WTC11 (cell line): ENCODE results near the gene PADI2. TPM values are rescaled to one million over a fixed set of nuclear protein-coding genes. Genes with fewer than 3 reads are reported as not detected.

Experiments used
- ATAC-seq: fragments of 200-7000 bp; cut with Tn5 transposase; 2 replicates; pipeline ENCODE4 v1.10.0; 2021; ENCODE audit warnings: mild to moderate bottlenecking, moderate library complexity
- CTCF ChIA-PET: fragments of 300-600 bp; sonication (Branson Sonifier 250); formaldehyde crosslinking; loops from one replicate; lab custom pipeline; 2021; ENCODE audit warnings: antibody characterized with exemption; lab: Charles Lee
- POLR2A ChIA-PET: fragments of 350-600 bp; sonication (Branson Sonifier 250); formaldehyde crosslinking; loops from one replicate; lab custom pipeline; 2021; ENCODE audit warnings: antibody characterized with exemption; lab: Charles Lee
- DNase-seq: peaks from one replicate; pipeline ENCODE4 v3.0.0; 2021; ENCODE audit warnings: low spot score
- H3K27ac Mint-ChIP-seq: 2 replicates; pipeline ENCODE4 v1.8.0; 2021; ENCODE audit warnings: mixed read lengths
- H3K27me3 Mint-ChIP-seq: 2 replicates; pipeline ENCODE4 v1.8.0; 2021; ENCODE audit warnings: low read depth, mild to moderate bottlenecking, moderate library complexity, mixed read lengths
- H3K36me3 Mint-ChIP-seq: 2 replicates; pipeline ENCODE4 v1.8.0; 2021; ENCODE audit warnings: mixed read lengths
- H3K4me1 Mint-ChIP-seq: 2 replicates; pipeline ENCODE4 v1.8.0; 2022; ENCODE audit warnings: mixed read lengths
- H3K4me3 Mint-ChIP-seq: 2 replicates; pipeline ENCODE4 v1.8.0; 2021; ENCODE audit warnings: mild to moderate bottlenecking, moderate library complexity, mixed read lengths
- H3K9me3 Mint-ChIP-seq: 2 replicates; pipeline ENCODE4 v1.8.0; 2021; ENCODE audit warnings: mixed read lengths
- ATF3 ChIP-seq: sonication (generic); formaldehyde crosslinking; conservative IDR thresholded peaks from 2 replicates; pipeline ENCODE4 v1.8.1; 2022; ENCODE audit warnings: mild to moderate bottlenecking, missing genetic modification reagents
- CREB1 ChIP-seq: sonication (generic); formaldehyde crosslinking; IDR thresholded peaks from 2 replicates; pipeline ENCODE4 v1.8.0; 2023; ENCODE audit warnings: mild to moderate bottlenecking, missing genetic modification reagents
- ESRRA ChIP-seq: sonication (generic); formaldehyde crosslinking; IDR thresholded peaks from 2 replicates; pipeline ENCODE4 v1.8.1; 2022; ENCODE audit warnings: mild to moderate bottlenecking, missing genetic modification reagents, borderline replicate concordance
- ETV6 ChIP-seq: sonication (generic); formaldehyde crosslinking; IDR thresholded peaks from 2 replicates; pipeline ENCODE4 v1.8.1; 2022; ENCODE audit warnings: mild to moderate bottlenecking, missing genetic modification reagents
- GABPB1 ChIP-seq: sonication (generic); formaldehyde crosslinking; IDR thresholded peaks from 2 replicates; pipeline ENCODE4 v1.8.1; 2023; ENCODE audit warnings: mild to moderate bottlenecking, missing genetic modification reagents
- HMGA2 ChIP-seq: fragments of 250-450 bp; sonication (Bioruptor Pico); IDR thresholded peaks from 2 replicates; pipeline ENCODE4 v1.4.0; 2021; ENCODE audit warnings: mild to moderate bottlenecking, moderate library complexity
- JAZF1 ChIP-seq: fragments of 250-450 bp; sonication (Bioruptor Pico); IDR thresholded peaks from 2 replicates; pipeline ENCODE4 v1.9.0; 2021; ENCODE audit warnings: moderate library complexity, mild to moderate bottlenecking, inconsistent platforms
- JUN ChIP-seq: sonication (generic); formaldehyde crosslinking; IDR thresholded peaks from 2 replicates; pipeline ENCODE4 v1.8.0; 2023; ENCODE audit warnings: mild to moderate bottlenecking, missing genetic modification reagents
- NFATC4 ChIP-seq: fragments of 250-450 bp; sonication (Bioruptor Pico); IDR thresholded peaks from 2 replicates; pipeline ENCODE4 v1.9.0; 2021; ENCODE audit warnings: mild to moderate bottlenecking
- NR1H2 ChIP-seq: sonication (generic); formaldehyde crosslinking; IDR thresholded peaks from 2 replicates; pipeline ENCODE4 v1.9.0; 2021; ENCODE audit warnings: mild to moderate bottlenecking, moderate library complexity, missing genetic modification reagents
- NR3C1 ChIP-seq: sonication (generic); formaldehyde crosslinking; conservative IDR thresholded peaks from 2 replicates; pipeline ENCODE4 v1.8.1; 2023; ENCODE audit warnings: low read depth, mild to moderate bottlenecking, missing genetic modification reagents
- OVOL2 ChIP-seq: fragments of 250-450 bp; sonication (Bioruptor Pico); IDR thresholded peaks from 2 replicates; pipeline ENCODE4 v1.9.0; 2021; ENCODE audit warnings: mild to moderate bottlenecking, borderline replicate concordance
- PRRX2 ChIP-seq: fragments of 250-450 bp; sonication (Bioruptor Pico); IDR thresholded peaks from 2 replicates; pipeline ENCODE4 v1.8.0; 2021; ENCODE audit warnings: mild to moderate bottlenecking
- RORB ChIP-seq: fragments of 250-450 bp; sonication (Bioruptor Pico); IDR thresholded peaks from 2 replicates; pipeline ENCODE4 v1.9.0; 2021; ENCODE audit warnings: mild to moderate bottlenecking
- SMAD3 ChIP-seq: sonication (generic); formaldehyde crosslinking; IDR thresholded peaks from 2 replicates; pipeline ENCODE4 v1.8.0; 2022; ENCODE audit warnings: missing genetic modification reagents, mild to moderate bottlenecking, borderline replicate concordance
- SOX15 ChIP-seq: fragments of 250-450 bp; sonication (Bioruptor Pico); IDR thresholded peaks from 2 replicates; pipeline ENCODE4 v1.9.0; 2021; ENCODE audit warnings: mild to moderate bottlenecking
- TEAD4 ChIP-seq: sonication (generic); formaldehyde crosslinking; IDR thresholded peaks from 2 replicates; pipeline ENCODE4 v1.8.0; 2022; ENCODE audit warnings: mild to moderate bottlenecking, missing genetic modification reagents
- TP53 ChIP-seq: sonication (generic); formaldehyde crosslinking; IDR thresholded peaks from 2 replicates; pipeline ENCODE4 v1.8.1; 2023; ENCODE audit warnings: mild to moderate bottlenecking, missing genetic modification reagents
- ZNF121 ChIP-seq: sonication (generic); formaldehyde crosslinking; IDR thresholded peaks from 2 replicates; pipeline ENCODE4 v1.8.0; 2023; ENCODE audit warnings: missing genetic modification reagents
- ZNF671 ChIP-seq: fragments of 250-450 bp; sonication (Bioruptor Pico); IDR thresholded peaks from 2 replicates; pipeline ENCODE4 v1.8.0; 2021; ENCODE audit warnings: mild to moderate bottlenecking
- total RNA-seq: library from RNA; stranded (reverse); gene quantifications from 3 replicates; pipeline ENCODE4 v1.2.3, GENCODE V29; 2021
- TF ChIP-seq, protein P1 (sequence below): fragments of 250-450 bp; sonication (Bioruptor Pico); IDR thresholded peaks from 2 replicates; pipeline ENCODE4 v1.9.0; 2021; ENCODE audit warnings: moderate library complexity, mild to moderate bottlenecking, inconsistent platforms, borderline replicate concordance
- TF ChIP-seq, protein P2 (sequence below): fragments of 200-600 bp; IDR thresholded peaks from 2 replicates; pipeline ENCODE4 v1.8.0; 2022; ENCODE audit warnings: antibody characterized with exemption
- TF ChIP-seq, protein P3 (sequence below): sonication (generic); formaldehyde crosslinking; IDR thresholded peaks from 2 replicates; pipeline ENCODE4 v1.8.1; 2023; ENCODE audit warnings: mild to moderate bottlenecking, missing genetic modification reagents
- TF ChIP-seq, protein P4 (sequence below): fragments of 250-450 bp; sonication (Bioruptor Pico); conservative IDR thresholded peaks from 2 replicates; pipeline ENCODE4 v1.9.0; 2021; ENCODE audit warnings: mild to moderate bottlenecking
- TF ChIP-seq, protein P5 (sequence below): sonication (generic); formaldehyde crosslinking; IDR thresholded peaks from 2 replicates; pipeline ENCODE4 v1.8.1; 2022; ENCODE audit warnings: low read depth, mild to moderate bottlenecking, moderate library complexity, missing genetic modification reagents, borderline replicate concordance

PADI2 gene
- total RNA-seq, 1 experiment from 2014 or later: 3.8 TPM

DNA sequence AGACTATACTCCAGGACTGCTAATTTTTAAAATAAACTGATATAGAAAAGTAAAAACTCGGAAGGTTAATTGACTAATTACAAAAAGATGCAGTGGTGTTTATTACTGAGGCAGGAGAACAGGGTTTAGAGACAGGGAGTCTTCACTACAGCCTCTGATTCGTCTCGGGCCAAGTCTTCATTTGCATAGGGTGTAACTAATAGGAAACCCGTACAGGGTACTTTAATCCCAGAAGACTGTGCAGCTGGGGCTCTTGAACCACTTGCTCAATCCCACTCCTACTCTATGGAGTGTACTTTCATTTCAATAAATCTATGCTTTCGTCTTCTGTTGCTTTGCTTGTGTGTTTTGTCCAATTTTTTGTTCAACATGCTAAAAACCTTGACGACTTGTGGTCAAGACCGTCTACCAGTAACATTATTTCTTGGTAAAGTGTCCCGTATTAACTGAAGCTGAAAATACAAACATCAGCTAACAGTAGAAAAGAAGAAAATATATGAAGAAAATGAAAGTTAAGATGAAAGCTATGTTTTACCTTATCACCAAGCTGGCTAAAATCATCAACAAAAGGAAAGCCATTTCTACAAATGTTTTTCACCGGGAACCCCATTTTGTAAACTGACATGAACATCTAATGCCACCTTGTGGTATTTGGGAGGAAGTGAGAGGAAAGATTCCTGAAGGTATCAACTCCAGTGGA lies 73.5 kb downstream of the PADI2 start:
- Mint-ChIP-seq H3K36me3 (peaks cover 33% of the 10 kb centered on the region), H3K4me1 (peaks cover 4% of the 10 kb centered on the region), H3K9me3 (no peaks in the 10 kb centered on the region), H3K27ac (peak overlapping the region; percentile 82), H3K4me3 (no peak overlapping the region), H3K27me3 (no peaks in the 10 kb centered on the region)
- no peak for DNase-seq
- POLR2A ChIA-PET: no interaction called here
- no peak for TF ChIP-seq JUN (CRISPR knock-in tag)
- no peak for TF ChIP-seq PRRX2 (CRISPR knock-in tag)
- no peak for TF ChIP-seq CREB1 (CRISPR knock-in tag)
- no peak for TF ChIP-seq ETV6 (CRISPR knock-in tag)
- TF ChIP-seq TP53 (CRISPR knock-in tag): no peak
- TF ChIP-seq, protein P1, sequence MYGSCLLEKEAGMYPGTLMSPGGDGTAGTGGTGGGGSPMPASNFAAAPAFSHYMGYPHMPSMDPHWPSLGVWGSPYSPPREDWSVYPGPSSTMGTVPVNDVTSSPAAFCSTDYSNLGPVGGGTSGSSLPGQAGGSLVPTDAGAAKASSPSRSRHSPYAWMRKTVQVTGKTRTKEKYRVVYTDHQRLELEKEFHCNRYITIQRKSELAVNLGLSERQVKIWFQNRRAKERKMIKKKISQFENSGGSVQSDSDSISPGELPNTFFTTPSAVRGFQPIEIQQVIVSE (CRISPR knock-in tag): no peak
- TF ChIP-seq SOX15: no peak
- TF ChIP-seq, protein P2, sequence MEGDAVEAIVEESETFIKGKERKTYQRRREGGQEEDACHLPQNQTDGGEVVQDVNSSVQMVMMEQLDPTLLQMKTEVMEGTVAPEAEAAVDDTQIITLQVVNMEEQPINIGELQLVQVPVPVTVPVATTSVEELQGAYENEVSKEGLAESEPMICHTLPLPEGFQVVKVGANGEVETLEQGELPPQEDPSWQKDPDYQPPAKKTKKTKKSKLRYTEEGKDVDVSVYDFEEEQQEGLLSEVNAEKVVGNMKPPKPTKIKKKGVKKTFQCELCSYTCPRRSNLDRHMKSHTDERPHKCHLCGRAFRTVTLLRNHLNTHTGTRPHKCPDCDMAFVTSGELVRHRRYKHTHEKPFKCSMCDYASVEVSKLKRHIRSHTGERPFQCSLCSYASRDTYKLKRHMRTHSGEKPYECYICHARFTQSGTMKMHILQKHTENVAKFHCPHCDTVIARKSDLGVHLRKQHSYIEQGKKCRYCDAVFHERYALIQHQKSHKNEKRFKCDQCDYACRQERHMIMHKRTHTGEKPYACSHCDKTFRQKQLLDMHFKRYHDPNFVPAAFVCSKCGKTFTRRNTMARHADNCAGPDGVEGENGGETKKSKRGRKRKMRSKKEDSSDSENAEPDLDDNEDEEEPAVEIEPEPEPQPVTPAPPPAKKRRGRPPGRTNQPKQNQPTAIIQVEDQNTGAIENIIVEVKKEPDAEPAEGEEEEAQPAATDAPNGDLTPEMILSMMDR: no peak
- TF ChIP-seq ATF3 (CRISPR knock-in tag): no peak
- TF ChIP-seq JAZF1 (CRISPR knock-in tag): no peak
- TF ChIP-seq SMAD3 (CRISPR knock-in tag): no peak
- TF ChIP-seq, protein P3, sequence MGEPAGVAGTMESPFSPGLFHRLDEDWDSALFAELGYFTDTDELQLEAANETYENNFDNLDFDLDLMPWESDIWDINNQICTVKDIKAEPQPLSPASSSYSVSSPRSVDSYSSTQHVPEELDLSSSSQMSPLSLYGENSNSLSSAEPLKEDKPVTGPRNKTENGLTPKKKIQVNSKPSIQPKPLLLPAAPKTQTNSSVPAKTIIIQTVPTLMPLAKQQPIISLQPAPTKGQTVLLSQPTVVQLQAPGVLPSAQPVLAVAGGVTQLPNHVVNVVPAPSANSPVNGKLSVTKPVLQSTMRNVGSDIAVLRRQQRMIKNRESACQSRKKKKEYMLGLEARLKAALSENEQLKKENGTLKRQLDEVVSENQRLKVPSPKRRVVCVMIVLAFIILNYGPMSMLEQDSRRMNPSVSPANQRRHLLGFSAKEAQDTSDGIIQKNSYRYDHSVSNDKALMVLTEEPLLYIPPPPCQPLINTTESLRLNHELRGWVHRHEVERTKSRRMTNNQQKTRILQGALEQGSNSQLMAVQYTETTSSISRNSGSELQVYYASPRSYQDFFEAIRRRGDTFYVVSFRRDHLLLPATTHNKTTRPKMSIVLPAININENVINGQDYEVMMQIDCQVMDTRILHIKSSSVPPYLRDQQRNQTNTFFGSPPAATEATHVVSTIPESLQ (CRISPR knock-in tag): no peak
- TF ChIP-seq ESRRA (CRISPR knock-in tag): no peak
- TF ChIP-seq, protein P4, sequence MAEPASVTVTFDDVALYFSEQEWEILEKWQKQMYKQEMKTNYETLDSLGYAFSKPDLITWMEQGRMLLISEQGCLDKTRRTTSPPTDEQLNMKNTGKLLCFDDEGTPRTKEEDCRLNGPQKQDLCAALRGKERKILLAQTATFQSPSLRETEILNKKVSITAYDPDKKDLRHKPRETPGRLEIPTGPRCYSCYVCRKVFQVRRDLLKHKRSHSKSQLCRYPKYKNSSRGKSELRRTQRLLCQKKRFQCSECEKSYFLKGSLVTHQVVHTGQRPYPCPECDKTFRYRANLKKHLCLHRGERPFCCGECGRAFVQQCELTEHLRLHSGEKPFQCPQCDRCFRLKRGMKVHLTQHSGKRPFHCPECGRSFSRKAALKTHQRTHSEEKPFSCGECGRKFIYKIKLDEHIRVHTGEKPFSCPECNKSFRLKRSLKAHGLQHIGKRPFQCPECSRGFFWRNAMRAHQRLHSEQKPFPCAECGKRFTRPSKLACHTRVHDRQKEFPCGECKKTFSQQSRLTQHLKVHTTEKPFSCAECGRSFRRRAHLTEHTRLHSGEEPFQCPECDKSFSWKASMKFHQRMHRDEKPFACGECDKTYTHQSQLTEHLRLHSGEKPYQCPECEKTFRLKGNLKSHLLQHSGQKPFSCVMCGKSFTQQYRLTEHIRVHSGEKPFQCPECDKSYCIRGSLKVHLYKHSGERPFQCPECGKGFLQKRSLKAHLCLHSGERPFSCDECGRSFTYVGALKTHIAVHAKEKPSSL: no peak
- no peak for TF ChIP-seq GABPB1 (CRISPR knock-in tag)
- no peak for TF ChIP-seq NR3C1 (CRISPR knock-in tag)
- no peak for TF ChIP-seq ZNF671 (CRISPR knock-in tag)
- no peak for TF ChIP-seq NR1H2 (CRISPR knock-in tag)
- no peak for TF ChIP-seq RORB (CRISPR knock-in tag)
- CTCF ChIA-PET: interaction anchor here (0.6 to 2.4 kb wide), 18 partner anchors 18 to 425 kb away, joined by 3 to 10 read pairs (median 4); partner anchors contain the start of gene MFAP2
- peak; percentile 26; the same call in 1 of the 2 replicates for ATAC-seq

GRCh38 chr1:17045150-17045549 lies 74.1 kb downstream of the PADI2 start:
- POLR2A ChIA-PET: no interaction called here
- Mint-ChIP-seq H3K4me1 (peaks cover 4% of the 10 kb centered on the region), H3K27ac (peak overlapping the region; percentile 34), H3K27me3 (no peaks in the 10 kb centered on the region), H3K4me3 (no peak overlapping the region), H3K9me3 (no peaks in the 10 kb centered on the region), H3K36me3 (peaks cover 34% of the 10 kb centered on the region)
- DNase-seq (no peak), ATAC-seq (no peak)
- CTCF ChIA-PET: interaction anchor here (1.3 to 2.4 kb wide), 4 partner anchors 84 to 424 kb away, joined by 3 to 9 read pairs (median 5); no protein-coding TSS in a partner anchor
- TF ChIP-seq HMGA2 (CRISPR knock-in tag) (no peak), OVOL2 (CRISPR knock-in tag) (no peak), ZNF121 (CRISPR knock-in tag) (no peak), NFATC4 (CRISPR knock-in tag) (no peak), TEAD4 (CRISPR knock-in tag) (no peak), ETV6 (CRISPR knock-in tag) (no peak)
- TF ChIP-seq, protein P5, sequence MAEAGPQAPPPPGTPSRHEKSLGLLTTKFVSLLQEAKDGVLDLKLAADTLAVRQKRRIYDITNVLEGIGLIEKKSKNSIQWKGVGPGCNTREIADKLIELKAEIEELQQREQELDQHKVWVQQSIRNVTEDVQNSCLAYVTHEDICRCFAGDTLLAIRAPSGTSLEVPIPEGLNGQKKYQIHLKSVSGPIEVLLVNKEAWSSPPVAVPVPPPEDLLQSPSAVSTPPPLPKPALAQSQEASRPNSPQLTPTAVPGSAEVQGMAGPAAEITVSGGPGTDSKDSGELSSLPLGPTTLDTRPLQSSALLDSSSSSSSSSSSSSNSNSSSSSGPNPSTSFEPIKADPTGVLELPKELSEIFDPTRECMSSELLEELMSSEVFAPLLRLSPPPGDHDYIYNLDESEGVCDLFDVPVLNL (CRISPR knock-in tag): no peak
